ENCODE data around the gene TEN1.

Gene TEN1

DNA sequence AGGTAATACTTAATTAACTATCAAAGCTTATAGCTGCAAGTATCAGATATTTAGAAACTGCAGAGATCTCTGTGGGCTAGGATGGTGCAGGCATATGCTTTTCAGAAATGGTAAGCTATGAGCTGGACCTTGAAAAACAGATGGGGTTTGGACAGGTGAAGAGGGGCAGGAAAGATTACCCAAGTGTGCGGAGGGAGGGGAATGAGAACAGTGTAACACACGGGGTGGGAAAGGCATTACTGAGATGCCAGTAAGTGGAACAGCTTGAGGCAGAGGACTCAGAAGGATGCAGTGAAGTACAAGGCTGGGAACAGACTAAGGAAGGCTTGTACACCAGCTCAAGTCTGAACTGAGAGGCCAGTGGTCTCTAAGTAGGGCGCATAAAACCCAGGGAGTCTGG lies 70.2 kb downstream of the TEN1 start:
- peaks cover 0 to 1% (median 0%) of the 10 kb centered on the region in 3 experiments for H3K27me3 ChIP-seq (ENCODE audit: control insufficient read depth in 3 of 3, insufficient read depth in 3 of 3, low read depth in 1 of 3, low read length in 3 of 3)
- whole genome bisulfite sequencing, 2 donors (ENCODE audit: extremely low coverage in 2 of 2, insufficient read length in 2 of 2, insufficient replicate concordance in 1 of 2) = no CpG with 5 or more reads among the region's 3 CpGs
- H3K36me3 ChIP-seq (replicated peaks in 1 of 2; ENCODE audit: control insufficient read depth in 2 of 2, insufficient read depth in 2 of 2, low read length in 2 of 2) = peaks cover 49 to 94% of the 10 kb centered on the region in 2 donors

DNA sequence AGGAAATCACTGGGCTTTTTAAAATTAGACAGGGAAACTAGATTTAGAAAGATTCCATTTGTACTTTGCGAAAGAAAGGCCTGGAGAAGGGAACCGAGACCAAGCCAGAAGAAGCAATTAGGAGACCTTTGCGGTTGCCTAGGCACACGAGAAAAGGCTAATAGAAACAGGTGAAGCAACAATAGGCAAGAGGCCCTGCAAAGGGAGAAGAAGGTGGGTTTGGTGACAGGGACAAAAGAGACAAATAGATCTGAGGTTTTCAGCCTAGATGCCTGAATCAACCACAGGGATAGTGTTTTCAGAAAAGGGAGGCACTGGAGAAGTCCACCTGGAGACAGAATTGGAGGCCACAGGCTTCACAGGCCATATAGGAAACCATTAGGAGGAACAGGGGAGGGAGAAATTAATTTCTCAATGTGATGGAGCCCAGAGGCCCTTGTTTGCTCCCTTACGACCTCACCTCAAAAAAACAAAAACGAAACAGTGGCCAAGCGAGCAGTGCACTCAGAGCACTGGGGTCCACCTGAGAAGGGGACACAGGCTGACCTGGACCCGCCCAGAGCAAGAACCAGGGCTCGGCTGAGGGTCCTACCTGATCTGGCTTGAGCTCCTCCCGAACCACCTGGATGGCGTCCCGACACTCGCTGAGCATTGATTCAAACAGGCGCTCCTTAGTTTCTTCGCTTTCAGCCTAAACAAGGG lies 70.9 kb downstream of the TEN1 start:
- Histone ChIP-seq H2BK5ac (ENCODE audit: low read length) (no peak overlapping the region), H3K14ac (ENCODE audit: low read length) (no peak overlapping the region), H2AK5ac (ENCODE audit: low read depth, low read length) (no peak overlapping the region), H3K27ac (replicated peaks; ENCODE audit: low read length) (no peak overlapping the region), H3K9ac (ENCODE audit: low read depth, low read length, poor library complexity) (no peak overlapping the region), H2BK12ac (ENCODE audit: low read length) (no peak overlapping the region), H4K8ac (ENCODE audit: low read depth, low read length) (no peak overlapping the region), H3K4me2 (ENCODE audit: insufficient read depth, low read length, poor library complexity, severe bottlenecking) (no peak overlapping the region), H3K27me3 (ENCODE audit: control insufficient read depth in 3 of 3, insufficient read depth in 3 of 3, low read depth in 1 of 3, low read length in 3 of 3) (peaks cover 0 to under 1% (median 0%) of the 10 kb centered on the region in 3 experiments), H2AFZ (ENCODE audit: low read length) (no peak overlapping the region), H3K18ac (ENCODE audit: low read length) (no peak overlapping the region), H2BK15ac (ENCODE audit: low read length) (no peak overlapping the region), H3K79me1 (ENCODE audit: low read depth, low read length) (peaks cover 1% of the 10 kb centered on the region), H2BK120ac (ENCODE audit: low read depth, low read length) (no peak overlapping the region), H4K91ac (ENCODE audit: low read depth, low read length, poor library complexity) (no peak overlapping the region), H3K36me3 (replicated peaks in 1 of 2; ENCODE audit: control insufficient read depth in 2 of 2, insufficient read depth in 2 of 2, low read length in 2 of 2) (peaks cover 45 to 94% of the 10 kb centered on the region in 2 donors), H3K4me3 (ENCODE audit: low read length in 2 of 2) (no peak overlapping the region), H3K23ac (ENCODE audit: low read depth, low read length, poor library complexity) (no peak overlapping the region), H3K4me1 (ENCODE audit: control insufficient read depth in 2 of 2, insufficient read depth in 1 of 2, low read depth in 1 of 2, low read length in 2 of 2) (peaks cover 1 to 12% of the 10 kb centered on the region in 2 donors), H3K9me3 (replicated peaks in 1 of 2; ENCODE audit: control insufficient read depth in 2 of 2, insufficient read depth in 1 of 2, low read depth in 1 of 2, low read length in 2 of 2) (no peaks in the 10 kb centered on the region), H3K4ac (ENCODE audit: low read length) (no peak overlapping the region)
- no CpG with 5 or more reads among the region's 15 CpGs for WGBS, 2 donors (ENCODE audit: extremely low coverage in 2 of 2, insufficient read length in 2 of 2, insufficient replicate concordance in 1 of 2)
- no peak for DNase-seq (ENCODE audit: low spot score)

More for the DNA sequence above, 70.2 kb downstream of the TEN1 start:
- Histone ChIP-seq H2BK120ac (ENCODE audit: low read depth, low read length) (no peak overlapping the region), H3K18ac (ENCODE audit: low read length) (no peak overlapping the region), H3K4me1 (ENCODE audit: control insufficient read depth in 2 of 2, insufficient read depth in 1 of 2, low read depth in 1 of 2, low read length in 2 of 2) (peaks cover 1 to 12% of the 10 kb centered on the region in 2 donors), H3K4ac (ENCODE audit: low read length) (no peak overlapping the region), H2BK12ac (ENCODE audit: low read length) (no peak overlapping the region), H2AK5ac (ENCODE audit: low read depth, low read length) (no peak overlapping the region), H4K8ac (ENCODE audit: low read depth, low read length) (no peak overlapping the region), H3K9ac (ENCODE audit: low read depth, low read length, poor library complexity) (no peak overlapping the region), H3K79me1 (ENCODE audit: low read depth, low read length) (peaks cover 1% of the 10 kb centered on the region), H2BK15ac (ENCODE audit: low read length) (no peak overlapping the region), H3K14ac (ENCODE audit: low read length) (no peak overlapping the region), H3K23ac (ENCODE audit: low read depth, low read length, poor library complexity) (no peak overlapping the region), H3K27ac (replicated peaks; ENCODE audit: low read length) (no peak overlapping the region), H2BK5ac (ENCODE audit: low read length) (no peak overlapping the region), H4K91ac (ENCODE audit: low read depth, low read length, poor library complexity) (no peak overlapping the region), H3K4me2 (ENCODE audit: insufficient read depth, low read length, poor library complexity, severe bottlenecking) (no peak overlapping the region), H2AFZ (ENCODE audit: low read length) (no peak overlapping the region), H3K9me3 (replicated peaks in 1 of 2; ENCODE audit: control insufficient read depth in 2 of 2, insufficient read depth in 1 of 2, low read depth in 1 of 2, low read length in 2 of 2) (no peaks in the 10 kb centered on the region), H3K4me3 (ENCODE audit: low read length in 2 of 2) (no peak overlapping the region)
- DNase-seq (ENCODE audit: low spot score) = no peak
